Astrocyte of the hippocampus (primary cell): ENCODE data around the gene HOXD3.

Source experiments
- DNase-seq: peaks from one replicate; pipeline ENCODE4 v3.0.0; 2011; ENCODE audit warnings: low read depth, low spot score

The HOXD3 gene

DNA sequence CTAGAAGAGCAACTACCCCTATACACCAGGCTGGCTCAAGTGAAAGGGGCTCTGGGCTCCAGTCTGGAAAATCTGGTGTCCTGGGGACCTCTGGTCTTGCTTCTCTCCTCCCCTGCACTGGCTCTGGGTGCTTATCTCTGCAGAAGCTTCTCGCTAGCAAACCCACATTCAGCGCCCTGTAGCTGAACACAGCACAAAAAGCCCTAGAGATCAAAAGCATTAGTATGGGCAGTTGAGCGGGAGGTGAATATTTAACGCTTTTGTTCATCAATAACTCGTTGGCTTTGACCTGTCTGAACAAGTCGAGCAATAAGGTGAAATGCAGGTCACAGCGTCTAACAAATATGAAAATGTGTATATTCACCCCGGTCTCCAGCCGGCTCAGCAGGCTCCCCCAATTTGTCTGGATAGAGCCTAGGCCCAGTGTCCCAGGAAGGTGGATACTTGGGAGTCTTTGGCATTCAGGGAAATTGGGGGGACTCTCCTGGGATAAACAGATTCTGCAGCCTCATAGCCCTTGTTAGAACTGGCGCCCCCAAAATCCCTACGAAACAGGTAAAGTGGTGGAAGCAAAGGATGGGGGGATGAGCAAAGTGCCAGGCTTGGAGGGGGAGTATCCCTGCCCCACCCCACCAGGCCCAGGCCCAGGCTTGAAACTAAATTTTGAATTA is 8.2 kb upstream of the HOXD3 start:
- no peak for DNase-seq

DNA sequence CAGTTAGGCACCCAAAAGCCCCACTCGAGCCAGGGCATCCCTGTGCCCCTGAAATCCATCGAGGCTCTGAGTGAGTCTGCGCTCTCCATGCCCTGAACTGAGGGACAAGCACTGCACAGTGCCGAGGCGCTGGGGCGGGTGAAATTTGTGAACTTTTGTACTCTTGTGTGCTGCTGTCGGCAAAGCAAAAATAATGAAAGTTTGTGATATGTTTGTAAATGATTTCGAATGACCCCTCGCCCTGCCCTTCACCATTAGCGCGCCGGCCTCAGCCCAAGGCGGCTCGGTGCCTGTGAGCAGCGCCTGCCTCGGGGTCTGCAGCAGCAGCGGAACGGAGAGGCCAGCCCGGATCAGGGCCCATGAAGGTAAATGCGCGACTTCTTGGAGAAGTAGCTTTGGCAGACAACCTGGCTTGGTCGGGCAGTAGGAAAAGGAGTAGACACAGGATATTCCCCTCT is 7.6 kb upstream of the HOXD3 start:
- DNase-seq, result no peak

DNA sequence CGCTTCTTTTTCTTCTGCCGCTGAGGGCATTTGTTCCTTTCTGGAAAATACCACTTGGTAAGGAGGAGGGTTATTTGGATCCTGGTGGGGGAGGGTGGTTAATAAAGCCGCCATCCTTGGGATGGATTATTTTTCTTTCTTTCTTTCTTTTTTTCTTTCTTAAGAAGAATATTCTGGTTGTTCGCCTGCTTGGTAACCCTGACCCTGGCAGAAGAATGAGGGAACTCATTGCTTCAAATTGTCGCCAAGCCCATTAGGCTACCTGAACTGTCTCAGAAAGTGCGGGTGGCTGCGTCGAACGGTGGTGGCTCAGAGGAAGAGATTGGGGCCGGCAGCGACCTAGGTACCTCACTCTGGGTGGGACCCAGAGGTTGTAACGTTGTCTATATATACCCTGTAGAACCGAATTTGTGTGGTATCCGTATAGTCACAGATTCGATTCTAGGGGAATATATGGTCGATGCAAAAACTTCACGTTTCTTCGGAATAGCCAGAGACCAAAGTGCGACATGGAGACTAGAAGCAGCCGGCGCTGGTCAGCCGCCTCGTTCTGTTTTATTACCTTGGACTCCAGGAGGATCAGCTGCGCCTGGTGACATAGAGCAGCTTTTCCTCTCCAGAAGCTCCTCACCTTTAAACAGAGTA is 7.0 kb upstream of the HOXD3 start:
- no peak for DNase-seq

DNA sequence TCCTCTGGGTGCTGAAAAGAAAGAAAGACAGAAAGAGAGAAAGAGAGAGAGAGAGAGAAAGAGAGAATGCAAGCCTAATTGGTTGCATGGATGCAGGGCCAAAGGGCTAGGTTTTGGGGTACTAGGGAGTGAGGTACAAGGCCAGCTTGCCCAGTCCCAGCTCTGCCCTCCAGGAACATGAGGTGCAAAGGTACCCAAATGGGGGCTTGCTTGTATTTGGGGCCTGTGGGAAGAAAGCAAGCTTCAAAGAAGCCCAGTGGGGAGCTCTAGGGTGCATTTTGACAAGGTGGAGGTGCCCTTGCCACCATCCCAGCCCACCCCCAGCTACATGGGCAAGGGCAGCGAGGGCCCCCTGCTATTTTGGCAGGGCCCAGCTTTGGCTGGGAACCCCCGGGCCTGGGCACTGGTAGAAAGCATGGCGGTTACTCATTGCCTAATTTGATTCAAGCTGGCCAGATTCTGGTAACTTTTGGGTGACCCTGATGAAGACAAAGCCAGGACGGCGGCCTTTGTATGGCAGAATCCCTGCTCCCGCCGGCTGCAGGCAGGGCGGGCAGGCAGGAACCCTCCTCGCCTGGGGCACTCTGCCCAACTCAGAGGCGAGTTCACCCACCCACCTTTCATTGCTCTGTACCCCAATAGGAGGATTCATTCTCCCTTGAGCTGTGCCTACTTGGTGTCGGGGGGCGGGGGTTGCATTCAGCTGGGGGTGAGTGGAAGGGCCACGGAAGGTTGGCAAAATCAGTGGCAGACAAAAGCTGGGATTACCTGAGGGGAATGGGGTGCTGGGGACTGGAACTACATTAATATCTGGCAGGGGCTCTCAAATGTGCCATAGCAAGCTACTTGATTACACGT is 6.3 kb upstream of the HOXD3 start:
- no peak for DNase-seq

DNA sequence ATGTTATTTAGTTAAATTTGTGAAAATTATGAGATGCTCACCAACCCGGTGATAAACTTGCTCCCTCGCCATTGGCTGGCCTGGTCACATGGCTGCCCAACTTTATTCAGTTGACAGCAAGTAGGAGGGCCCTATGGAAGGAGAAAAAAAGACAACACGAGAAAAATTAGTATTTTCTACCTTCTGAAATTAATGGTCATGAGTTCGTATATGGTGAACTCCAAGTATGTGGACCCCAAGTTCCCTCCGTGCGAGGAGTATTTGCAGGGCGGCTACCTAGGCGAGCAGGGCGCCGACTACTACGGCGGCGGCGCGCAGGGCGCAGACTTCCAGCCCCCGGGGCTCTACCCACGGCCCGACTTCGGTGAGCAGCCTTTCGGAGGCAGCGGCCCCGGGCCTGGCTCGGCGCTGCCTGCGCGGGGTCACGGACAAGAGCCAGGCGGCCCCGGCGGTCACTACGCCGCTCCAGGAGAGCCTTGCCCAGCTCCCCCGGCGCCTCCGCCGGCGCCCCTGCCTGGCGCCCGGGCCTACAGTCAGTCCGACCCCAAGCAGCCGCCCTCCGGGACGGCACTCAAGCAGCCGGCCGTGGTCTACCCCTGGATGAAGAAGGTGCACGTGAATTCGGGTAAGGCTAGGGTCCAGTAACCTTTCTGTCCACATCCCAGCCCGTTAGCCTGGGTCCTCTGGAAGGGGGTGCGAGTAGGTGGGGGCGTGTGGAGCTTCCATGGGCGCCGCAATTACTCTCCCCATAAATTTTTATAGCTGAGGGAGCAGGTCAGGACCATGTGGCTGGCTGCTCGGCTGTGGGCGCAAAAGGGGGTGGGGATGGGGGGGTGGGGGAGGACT is 5.4 kb upstream of the HOXD3 start, which contains the start of gene HOXD4:
Gene HOXD4, plus strand, starts transcription at position 109 of the 846 bp plus-strand sequence. Its CDS starts 84 bp downstream, at position 193.
- DNase-seq, result no peak

DNA sequence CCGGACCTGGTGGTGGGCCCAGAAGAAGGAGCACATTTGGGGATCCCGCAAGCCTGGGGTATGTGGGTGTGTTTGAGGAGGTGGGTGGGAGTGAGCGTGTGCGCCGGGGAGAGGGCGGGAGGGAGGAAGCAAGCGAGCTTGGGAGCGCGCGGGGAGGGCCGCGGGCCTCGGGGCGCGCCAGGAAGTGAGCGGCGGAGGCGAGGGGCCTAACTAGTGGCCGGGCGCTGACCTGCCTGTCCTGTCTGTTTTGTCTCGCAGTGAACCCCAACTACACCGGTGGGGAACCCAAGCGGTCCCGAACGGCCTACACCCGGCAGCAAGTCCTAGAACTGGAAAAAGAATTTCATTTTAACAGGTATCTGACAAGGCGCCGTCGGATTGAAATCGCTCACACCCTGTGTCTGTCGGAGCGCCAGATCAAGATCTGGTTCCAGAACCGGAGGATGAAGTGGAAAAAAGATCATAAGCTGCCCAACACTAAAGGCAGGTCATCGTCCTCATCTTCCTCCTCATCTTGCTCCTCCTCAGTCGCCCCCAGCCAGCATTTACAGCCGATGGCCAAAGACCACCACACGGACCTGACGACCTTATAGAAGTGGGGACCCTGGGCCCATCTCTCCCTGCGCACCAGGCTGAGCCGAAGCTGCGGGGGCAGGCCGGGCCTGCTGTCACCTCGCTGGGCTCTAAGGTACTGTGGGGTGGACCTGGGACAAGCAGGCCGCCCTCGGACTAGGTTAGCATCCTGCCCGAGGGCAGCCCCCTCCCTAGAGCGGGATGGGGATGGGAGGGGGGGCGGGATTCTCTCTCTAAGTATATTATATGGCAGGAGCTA is 4.5 kb upstream of the HOXD3 start:
- no peak for DNase-seq

DNA sequence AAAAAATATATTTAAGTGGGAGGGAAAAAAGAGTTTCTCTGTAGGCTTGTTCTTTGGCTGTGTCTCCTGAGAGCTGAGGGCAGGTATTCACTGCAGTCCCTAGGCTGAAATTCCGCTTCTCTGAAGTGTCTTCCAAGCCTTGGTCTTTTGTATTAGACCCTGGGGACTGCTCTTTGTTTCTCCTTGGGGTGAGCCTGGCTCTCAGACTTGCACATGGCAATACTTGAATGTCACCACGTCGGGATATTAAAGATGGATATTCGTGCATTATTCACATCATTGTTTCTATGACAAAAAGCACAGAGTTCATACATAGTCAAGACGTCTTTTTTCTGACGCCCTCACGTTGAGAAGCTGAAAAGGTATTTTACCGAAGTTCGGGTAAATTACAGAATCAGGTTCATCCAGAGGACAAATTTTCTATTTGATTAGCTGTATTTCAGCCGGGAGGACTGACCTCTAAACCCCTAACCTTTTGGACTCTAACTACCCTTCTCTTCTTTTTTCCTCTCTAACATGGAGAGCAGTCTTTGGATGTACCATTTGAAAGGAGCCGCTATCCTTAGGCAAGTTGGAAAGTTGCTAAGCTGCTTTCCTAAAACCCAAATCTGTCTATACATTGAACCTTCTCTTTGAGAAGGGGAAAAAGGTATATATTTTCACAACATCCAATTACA is 2.4 kb upstream of the HOXD3 start:
- no peak for DNase-seq

DNA sequence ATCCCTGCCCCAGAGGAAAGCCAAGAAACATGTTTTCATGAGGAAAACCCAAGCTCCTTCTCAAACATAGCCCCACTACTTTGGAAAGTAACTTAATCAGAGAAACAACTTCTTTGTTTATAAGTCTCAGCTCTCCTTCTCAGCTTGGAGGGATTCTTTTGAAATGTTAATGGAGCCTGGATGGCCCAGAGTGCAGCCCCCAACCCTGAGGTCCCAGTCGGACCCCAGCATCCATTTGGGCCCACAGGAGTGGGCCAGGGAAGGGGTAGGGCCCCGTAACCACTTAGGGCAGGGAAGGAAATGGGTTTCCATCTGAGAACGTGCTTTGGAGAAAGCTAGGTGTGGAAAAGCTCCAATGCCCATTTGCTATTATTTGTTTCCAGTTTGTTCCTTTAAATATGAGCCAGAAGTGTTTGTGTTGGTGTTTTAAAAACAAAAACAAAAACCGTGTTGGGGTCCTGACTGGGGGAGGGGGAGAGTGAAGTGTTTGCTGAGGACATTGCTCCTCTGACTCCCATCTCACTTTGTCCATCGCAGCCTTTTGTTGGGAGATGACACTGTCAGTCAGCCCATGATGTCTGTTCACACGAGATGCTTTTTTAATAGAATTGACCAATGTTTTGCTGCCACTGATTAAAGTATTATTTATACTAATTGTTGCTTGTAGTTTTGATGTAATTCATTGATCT is 1.6 kb upstream of the HOXD3 start:
- DNase-seq, result no peak

DNA sequence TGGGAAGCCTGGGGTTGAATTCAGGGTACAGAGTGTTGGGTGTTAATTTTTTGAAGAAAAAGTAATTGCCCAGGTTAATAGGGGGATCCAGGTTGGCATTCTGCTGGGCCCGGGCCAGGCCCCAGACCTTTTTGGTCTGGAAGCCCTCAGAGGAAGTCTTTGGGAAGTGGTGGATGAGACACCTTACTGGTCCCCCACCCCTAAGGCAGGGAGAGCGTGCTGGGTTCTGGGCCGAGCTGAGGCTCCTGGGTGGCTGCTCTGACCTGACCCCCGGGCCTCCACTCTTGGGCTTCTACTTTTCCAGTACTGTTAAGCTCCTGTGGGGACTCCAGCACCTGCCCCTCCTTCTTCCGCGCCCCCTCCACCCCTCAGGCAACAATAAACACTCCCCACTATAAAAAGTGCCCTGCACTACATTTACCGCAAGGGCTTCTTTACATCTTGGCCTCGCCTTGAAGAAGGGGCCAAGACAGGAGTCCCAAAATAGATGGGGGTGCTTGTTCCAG is 753 bp upstream of the HOXD3 start:
- DNase-seq, result no peak

DNA sequence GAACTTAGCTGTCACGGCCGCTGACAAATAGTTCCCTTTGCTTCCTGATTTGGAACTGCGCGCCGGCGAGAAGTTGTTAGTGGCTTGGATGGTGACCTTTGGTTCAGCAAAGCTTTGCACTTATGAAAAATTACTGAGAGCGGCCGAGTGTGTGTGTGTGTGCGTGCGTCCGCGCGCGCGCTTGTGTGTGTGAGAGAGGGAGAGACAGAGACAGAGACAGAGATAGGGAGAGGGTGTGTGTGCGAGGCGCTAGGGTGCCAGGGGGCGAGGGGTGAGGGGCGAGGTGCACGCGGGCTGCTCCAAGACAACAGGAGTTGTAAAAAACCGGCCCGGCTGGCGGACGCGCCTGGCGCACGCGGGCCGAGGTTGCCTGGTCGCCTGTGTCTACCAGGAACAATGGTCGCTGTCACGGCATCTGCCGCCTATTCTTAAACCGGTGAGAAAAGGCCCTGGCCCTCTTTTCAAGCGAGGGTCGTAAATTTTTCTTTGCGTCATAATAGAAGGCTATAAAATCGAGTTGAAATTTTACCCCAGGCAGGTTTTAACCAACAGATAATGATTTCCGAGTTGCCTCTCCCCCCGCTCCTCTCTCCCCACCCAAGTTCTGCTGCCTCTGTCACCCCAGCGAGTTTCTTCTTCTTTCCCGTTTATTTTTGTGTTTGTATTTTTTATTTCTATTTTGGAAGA is 535 bp downstream of the HOXD3 start:
- no peak for DNase-seq

DNA sequence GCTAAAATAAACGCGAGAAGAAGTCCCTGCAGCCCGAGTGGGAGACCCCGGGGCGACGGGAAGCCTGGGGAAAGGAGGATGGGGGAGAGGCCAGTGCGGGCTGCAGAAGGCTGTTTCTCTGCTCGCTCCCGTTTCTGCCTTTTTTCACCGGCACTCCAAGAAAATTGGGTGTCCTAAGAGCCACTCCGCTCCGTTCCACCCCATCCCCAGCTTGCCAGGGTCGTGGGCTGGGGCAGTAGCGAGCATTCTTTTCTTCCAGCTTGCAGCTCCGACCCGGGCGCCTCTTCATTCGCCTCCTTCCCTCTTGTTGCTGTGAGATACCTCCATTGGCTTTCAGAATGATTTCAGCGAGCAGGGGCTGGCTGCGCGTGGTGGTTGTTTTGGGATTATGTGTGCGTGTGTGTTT is 1.1 kb downstream of the HOXD3 start:
- no peak for DNase-seq

DNA sequence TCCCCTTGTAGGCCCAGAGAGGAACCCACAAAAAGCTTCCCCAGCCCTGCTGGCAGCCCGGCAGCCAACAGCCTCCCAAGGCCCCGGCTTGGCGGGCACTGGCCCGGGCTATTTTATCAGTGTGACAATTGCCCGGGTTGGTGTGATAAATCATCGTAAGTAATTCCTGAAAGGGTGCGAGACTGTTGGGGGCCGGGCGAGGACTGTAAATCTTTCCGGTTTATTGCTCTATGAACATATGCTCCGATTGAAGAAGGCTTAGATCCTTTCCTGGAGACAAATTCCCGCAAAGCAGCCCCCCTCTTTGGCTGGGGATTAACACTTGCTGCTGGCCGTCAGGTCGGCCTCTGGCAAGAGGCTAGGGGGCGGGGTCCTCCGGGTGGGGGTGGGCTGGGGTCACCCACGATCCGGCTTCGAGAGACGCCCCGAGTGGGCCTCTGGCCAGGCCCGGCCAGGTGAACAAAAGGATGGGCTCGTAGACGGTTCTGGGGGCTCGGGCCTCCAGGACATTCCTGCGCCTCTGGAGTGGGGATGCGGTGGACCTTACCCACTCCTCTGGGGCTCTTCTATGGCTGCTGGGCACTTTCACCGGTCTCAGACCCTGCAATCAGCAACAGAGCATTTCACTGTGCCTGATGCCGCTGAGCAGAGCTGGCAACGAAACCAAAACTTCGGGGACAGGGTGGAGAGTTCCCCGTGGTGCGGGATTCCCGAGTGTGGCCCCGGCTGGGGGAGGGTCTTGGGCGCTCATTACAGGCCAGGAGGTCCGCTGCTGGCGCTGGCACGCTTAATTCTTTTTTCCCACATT is 2.0 kb downstream of the HOXD3 start:
- DNase-seq, result no peak

DNA sequence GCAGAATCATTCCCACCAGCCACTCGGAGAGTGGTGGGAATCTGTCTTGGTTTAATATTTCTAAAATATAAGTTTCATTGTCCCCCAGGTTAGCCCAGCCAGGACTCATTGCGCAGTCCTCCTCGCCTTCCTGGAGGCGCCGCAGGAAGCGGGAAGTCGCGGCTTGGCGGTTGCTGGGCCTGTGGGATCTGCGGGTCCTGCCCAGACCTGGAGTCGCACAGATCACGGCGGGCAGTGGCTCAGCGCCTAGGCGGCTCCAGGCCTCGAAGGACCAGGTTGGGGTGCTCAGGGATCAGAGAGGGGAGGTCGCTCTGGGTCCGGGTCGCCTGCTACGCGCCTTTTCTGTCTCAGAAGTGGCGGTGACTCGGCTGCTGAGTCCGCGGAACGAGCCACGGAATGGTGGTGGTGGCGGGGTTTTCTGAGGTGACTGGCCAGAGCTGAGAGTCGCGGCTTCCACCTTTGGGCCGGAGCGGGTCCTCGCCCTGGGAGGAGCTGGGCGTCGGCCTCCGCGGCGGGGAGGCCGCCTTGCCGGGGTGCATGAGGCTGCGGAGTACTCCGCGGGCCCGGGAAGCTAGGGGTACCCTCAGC is 2.6 kb downstream of the HOXD3 start:
- DNase-seq, result no peak

DNA sequence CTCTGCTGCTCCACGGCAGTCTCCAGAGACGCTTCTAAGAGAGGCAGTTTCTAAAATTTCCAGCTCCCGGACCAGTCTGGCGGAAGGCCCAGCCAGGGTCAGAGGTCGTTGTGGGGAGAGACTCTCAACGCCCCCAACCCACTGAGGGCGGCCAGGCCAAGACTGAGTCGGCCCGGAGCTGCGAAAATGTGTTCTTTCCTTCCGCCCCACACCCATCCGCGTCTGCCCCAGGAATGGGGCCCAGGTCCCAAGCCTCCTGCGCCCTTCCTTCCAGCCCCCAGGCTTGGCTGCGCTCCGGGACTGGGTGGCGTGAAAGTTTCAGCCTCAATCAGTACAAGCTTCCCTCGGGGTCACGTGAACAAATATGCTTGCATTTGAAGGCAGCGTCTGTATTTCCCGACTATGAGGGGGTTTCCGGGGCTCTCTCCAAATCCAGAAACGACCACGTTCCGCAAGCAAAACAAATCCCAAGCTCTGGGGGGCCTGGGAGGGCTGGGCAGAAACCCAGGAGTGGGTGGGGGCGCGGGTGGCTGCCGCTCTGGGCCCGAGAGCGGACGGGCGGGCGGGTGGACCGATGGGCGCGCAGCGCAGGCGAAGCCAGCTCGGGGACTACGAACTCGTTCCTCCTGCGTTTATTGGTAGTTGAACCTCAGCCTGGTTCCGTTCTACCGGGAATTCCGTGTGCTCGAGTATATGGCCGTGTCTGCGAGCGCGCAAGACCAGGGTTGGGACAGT is 3.3 kb downstream of the HOXD3 start:
- DNase-seq, result no peak

DNA sequence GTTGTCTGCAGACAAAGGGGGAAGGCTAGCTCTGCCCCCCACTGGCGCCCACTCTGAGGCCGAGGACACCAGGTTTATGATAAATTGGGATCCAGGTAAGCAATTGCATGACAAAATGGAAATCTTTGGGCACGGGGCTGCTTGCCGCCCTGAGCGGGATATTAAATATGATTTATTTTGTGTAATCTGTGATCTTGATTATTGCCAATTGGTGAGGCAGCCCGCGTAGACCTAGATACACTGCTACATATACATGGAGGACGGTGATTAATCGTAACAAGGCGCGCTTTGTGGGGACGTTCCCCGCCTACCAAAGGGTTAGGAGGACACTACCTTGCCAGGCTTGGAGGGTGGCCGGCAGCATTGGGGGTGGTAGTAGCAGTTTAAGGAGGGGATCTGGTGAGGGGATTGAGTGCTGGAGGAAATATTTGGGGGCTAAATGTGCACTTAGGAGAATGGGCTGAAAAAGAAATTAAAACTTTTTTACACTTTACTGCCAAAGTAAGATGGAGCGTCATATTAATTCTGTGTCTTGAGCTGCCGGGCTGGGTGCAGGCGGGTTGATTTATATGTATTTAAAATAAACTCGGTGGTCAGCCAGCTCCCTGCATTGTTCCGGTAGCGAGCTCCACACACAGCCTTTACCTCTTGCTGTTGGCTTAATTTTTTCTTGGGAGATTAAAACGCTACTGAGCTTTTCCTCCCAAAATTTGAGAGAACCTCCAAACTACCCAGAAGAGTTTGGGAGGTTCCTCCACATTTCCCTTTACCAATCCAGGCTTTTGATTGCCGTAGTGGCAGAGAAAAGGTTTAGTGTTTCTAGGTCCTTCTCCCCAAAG is 4.1 kb downstream of the HOXD3 start:
- no peak for DNase-seq
